GM23338 (cell line): ENCODE results near the gene ROBO1. TPM values are rescaled to one million over a fixed set of nuclear protein-coding genes. Genes with fewer than 3 reads are reported as not detected.
A peak's percentile ranks its signal among the peaks of the same experiment; 100 is the strongest.

Experiments
- ATAC-seq: fragments of 200-7000 bp; cut with Tn5 transposase; 3 replicates; pipeline ENCODE4 v1.9.1; 2020
- DNase-seq: peaks from one replicate; pipeline ENCODE4 v3.0.0-alpha.2; 2015; ENCODE audit warnings: low spot score
- H2AFZ ChIP-seq: fragments of 200-600 bp; sonication (generic); 2 replicates; pipeline ENCODE4 v1.8.0; 2016; ENCODE audit warnings: antibody characterized with exemption, mild to moderate bottlenecking, moderate library complexity
- H3F3A ChIP-seq: fragments of 200-600 bp; sonication (generic); replicated peaks from 2 replicates; pipeline ENCODE4 v1.8.0; 2017; ENCODE audit warnings: antibody characterized with exemption, mixed run types, low read depth
- H3K27ac ChIP-seq: fragments of 200-600 bp; sonication (generic); 2 replicates; pipeline ENCODE4 v1.6.1; 2016; ENCODE audit warnings: low read depth
- H3K27me3 ChIP-seq: fragments of 200-600 bp; sonication (generic); 2 replicates; pipeline ENCODE4 v1.8.0; 2016; ENCODE audit warnings: mild to moderate bottlenecking, mixed run types, moderate library complexity; ENCODE audit not compliant: insufficient read depth
- H3K36me3 ChIP-seq: fragments of 200-600 bp; sonication (generic); 2 replicates; pipeline ENCODE4 v1.8.0; 2016; ENCODE audit warnings: mild to moderate bottlenecking; ENCODE audit not compliant: insufficient read depth
- H3K4me1 ChIP-seq: fragments of 200-600 bp; sonication (generic); 2 replicates; pipeline ENCODE4 v1.8.0; 2016; ENCODE audit warnings: mild to moderate bottlenecking, moderate library complexity; ENCODE audit not compliant: insufficient read depth
- H3K4me2 ChIP-seq: fragments of 200-600 bp; sonication (generic); 2 replicates; pipeline ENCODE4 v1.7.1; 2017; ENCODE audit warnings: mixed run types
- H3K4me3 ChIP-seq: fragments of 200-600 bp; sonication (generic); 2 replicates; pipeline ENCODE4 v1.6.1; 2016; ENCODE audit warnings: mixed run types
- H3K79me2 ChIP-seq: fragments of 200-600 bp; sonication (generic); replicated peaks from 2 replicates; pipeline ENCODE4 v1.8.0; 2017; ENCODE audit warnings: mild to moderate bottlenecking; ENCODE audit not compliant: insufficient read depth
- H3K9me2 ChIP-seq: fragments of 200-600 bp; sonication (generic); 2 replicates; pipeline ENCODE4 v1.8.0; 2017; ENCODE audit not compliant: insufficient read depth
- H4K20me1 ChIP-seq: fragments of 200-600 bp; sonication (generic); replicated peaks from 2 replicates; pipeline ENCODE4 v1.8.0; 2017; ENCODE audit warnings: mild to moderate bottlenecking; ENCODE audit not compliant: insufficient read depth
- H3K27ac Mint-ChIP-seq: 2 replicates; pipeline ENCODE4 v1.8.0; 2020; ENCODE audit warnings: inconsistent platforms, mild to moderate bottlenecking, moderate library complexity, mixed read lengths
- H3K27me3 Mint-ChIP-seq: 3 replicates; pipeline ENCODE4 v1.8.0; 2022; ENCODE audit warnings: low read depth, mild to moderate bottlenecking, moderate library complexity, mixed read lengths, inconsistent platforms; ENCODE audit not compliant: insufficient read depth, poor library complexity
- H3K36me3 Mint-ChIP-seq: 3 replicates; pipeline ENCODE4 v1.8.0; 2021; ENCODE audit warnings: low read depth, mild to moderate bottlenecking, inconsistent platforms, moderate library complexity, mixed read lengths
- H3K4me1 Mint-ChIP-seq: 3 replicates; pipeline ENCODE4 v1.8.0; 2020; ENCODE audit warnings: mild to moderate bottlenecking, inconsistent platforms, mixed read lengths
- H3K4me3 Mint-ChIP-seq: 3 replicates; pipeline ENCODE4 v1.8.0; 2021; ENCODE audit warnings: moderate library complexity, mild to moderate bottlenecking, inconsistent platforms, mixed read lengths
- H3K9me3 Mint-ChIP-seq: 3 replicates; pipeline ENCODE4 v1.8.0; 2020; ENCODE audit warnings: moderate library complexity, mild to moderate bottlenecking, inconsistent platforms, mixed read lengths
- CREB1 ChIP-seq: fragments of 250-450 bp; sonication (Bioruptor Pico); IDR thresholded peaks from 2 replicates; pipeline ENCODE4 v1.5.0; 2020; ENCODE audit warnings: low read depth, mild to moderate bottlenecking, moderate library complexity
- EZH2 ChIP-seq: fragments of 200-600 bp; sonication (generic); IDR thresholded peaks from one replicate; pipeline ENCODE4 v1.8.0; 2017; ENCODE audit warnings: antibody characterized with exemption, mild to moderate bottlenecking, low read depth; ENCODE audit not compliant: unreplicated experiment
- EZH2phosphoT487 ChIP-seq: fragments of 200-600 bp; sonication (generic); IDR thresholded peaks from one replicate; pipeline ENCODE4 v1.8.1; 2018; ENCODE audit warnings: antibody characterized with exemption; ENCODE audit not compliant: unreplicated experiment
- JUNB ChIP-seq: IDR thresholded peaks from one replicate; pipeline ENCODE4 v1.6.1; 2016; ENCODE audit warnings: antibody characterized with exemption; ENCODE audit not compliant: unreplicated experiment
- NANOG ChIP-seq: IDR thresholded peaks from 2 replicates; pipeline ENCODE4 v1.6.1; 2016; ENCODE audit warnings: antibody characterized with exemption, borderline replicate concordance
- ZNF114 ChIP-seq: fragments of 250-450 bp; sonication (Bioruptor Pico); IDR thresholded peaks from 2 replicates; pipeline ENCODE4 v1.5.0; 2020; ENCODE audit warnings: mild to moderate bottlenecking, moderate library complexity
- ZNF331 ChIP-seq: fragments of 250-450 bp; sonication (Bioruptor Pico); IDR thresholded peaks from 2 replicates; pipeline ENCODE4 v1.5.0; 2020; ENCODE audit warnings: low read depth, mild to moderate bottlenecking, moderate library complexity
- polyA plus RNA-seq: library from polyadenylated mRNA; unstranded; fragments of >200 nt; fragmentation: Nextera tagmentation; extraction: Ambion mirVana; gene quantifications from 2 replicates; pipeline ENCODE4 v1.2.1, GENCODE V29; 2016
- total RNA-seq: library from RNA; depleted of rRNA; stranded (reverse); fragments of >200 nt; shearing (Covaris generic); gene quantifications from 2 replicates; pipeline ENCODE4 v1.2.3, GENCODE V29; 2014
- TF ChIP-seq, protein P1 (sequence below), 2 experiments: fragments of 200-600 bp in 1 of 2; sonication (generic) in 1 of 2; conservative IDR thresholded peaks; 2 replicates each; pipeline versions ENCODE4 v1.5.1 to v1.6.1; 2016 to 2017; ENCODE audit warnings: antibody characterized with exemption in 2 of 2, low read depth in 2 of 2, mild to moderate bottlenecking in 2 of 2, moderate library complexity in 1 of 2
- TF ChIP-seq, protein P2 (sequence below): fragments of 250-450 bp; sonication (Bioruptor Pico); IDR thresholded peaks from 2 replicates; pipeline ENCODE4 v1.5.0; 2020; ENCODE audit warnings: mild to moderate bottlenecking, moderate library complexity
- TF ChIP-seq, protein P3 (sequence below): IDR thresholded peaks from one replicate; pipeline ENCODE4 v1.6.1; 2018; ENCODE audit warnings: antibody characterized with exemption; ENCODE audit not compliant: unreplicated experiment

Gene ROBO1
- total and polyA plus RNA-seq, 2 experiments from 2014 or later: 19.2 to 78.3 TPM

DNA sequence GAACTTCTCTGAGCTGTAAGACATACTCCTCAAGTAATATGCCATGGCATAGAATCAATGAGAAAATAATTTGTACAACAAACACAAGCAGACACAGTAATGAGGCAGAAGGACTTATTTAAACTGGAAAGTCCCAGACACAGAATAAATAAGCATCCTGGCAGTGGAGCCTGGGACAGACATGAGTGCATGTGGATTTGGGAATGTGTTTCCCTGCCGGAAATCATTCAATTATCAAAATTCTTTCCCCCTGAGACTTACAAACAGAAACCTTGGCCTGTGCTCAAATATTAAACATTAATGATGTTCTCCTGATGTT, 520.1 kb downstream of the ROBO1 start (continued):
- TF ChIP-seq, protein P1, sequence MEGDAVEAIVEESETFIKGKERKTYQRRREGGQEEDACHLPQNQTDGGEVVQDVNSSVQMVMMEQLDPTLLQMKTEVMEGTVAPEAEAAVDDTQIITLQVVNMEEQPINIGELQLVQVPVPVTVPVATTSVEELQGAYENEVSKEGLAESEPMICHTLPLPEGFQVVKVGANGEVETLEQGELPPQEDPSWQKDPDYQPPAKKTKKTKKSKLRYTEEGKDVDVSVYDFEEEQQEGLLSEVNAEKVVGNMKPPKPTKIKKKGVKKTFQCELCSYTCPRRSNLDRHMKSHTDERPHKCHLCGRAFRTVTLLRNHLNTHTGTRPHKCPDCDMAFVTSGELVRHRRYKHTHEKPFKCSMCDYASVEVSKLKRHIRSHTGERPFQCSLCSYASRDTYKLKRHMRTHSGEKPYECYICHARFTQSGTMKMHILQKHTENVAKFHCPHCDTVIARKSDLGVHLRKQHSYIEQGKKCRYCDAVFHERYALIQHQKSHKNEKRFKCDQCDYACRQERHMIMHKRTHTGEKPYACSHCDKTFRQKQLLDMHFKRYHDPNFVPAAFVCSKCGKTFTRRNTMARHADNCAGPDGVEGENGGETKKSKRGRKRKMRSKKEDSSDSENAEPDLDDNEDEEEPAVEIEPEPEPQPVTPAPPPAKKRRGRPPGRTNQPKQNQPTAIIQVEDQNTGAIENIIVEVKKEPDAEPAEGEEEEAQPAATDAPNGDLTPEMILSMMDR (conservative IDR thresholded peaks at IDR 0.05; ENCODE audit: low read depth in 2 of 2): no peak

DNA sequence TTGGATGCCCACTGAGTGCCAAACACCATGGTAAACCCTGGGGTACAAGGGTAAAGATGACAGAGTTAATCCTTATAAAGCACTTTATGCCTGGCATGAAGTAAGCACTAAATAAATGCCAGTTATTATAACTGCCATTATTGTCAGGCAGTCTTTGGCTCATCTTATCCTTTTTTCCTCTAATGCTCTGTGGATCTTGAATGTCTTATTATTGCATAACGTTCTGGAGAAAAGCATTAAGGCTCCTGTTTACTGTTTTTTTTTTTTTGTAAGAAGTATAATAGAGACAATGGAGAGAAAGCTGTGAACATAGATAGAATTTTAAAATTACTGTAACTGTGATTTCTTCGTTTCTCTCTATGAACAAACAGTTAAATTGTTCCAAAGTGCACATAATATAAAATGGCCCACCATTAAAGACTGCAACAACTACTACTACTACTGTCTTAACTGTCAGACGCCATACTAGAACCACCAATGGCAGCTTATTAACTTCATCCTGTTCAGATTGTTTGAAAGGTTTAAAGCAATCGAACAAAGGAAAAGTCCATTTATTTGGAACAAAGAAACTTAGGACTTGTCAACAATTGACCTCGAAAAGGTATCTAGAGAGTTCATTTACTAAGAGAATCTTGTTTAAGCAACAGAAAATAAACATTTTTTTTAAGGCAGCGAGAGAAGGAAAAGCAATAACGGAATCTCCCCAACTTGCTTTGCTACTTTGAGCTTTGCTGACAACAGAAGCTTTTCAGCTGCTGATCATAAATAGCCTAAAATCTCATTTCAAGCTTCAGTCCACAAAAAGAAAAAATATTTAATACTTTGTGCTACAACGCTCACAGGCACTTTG, 520.7 kb downstream of the ROBO1 start:
- Histone ChIP-seq H2AFZ (peak overlapping the region; percentile 26; the same call in 1 of the 2 replicates), H3K27me3 (no peaks in the 10 kb centered on the region), H3K4me3 (no peak overlapping the region), H3K9me2 (no peaks in the 10 kb centered on the region; the same call in 1 of the 2 replicates), H3K27ac (no peak overlapping the region), H3K79me2 (no peaks in the 10 kb centered on the region), H3K4me1 (peaks cover 29% of the 10 kb centered on the region), H3K36me3 (no peaks in the 10 kb centered on the region; the same call in 1 of the 2 replicates), H4K20me1 (no peaks in the 10 kb centered on the region), H3F3A (no peaks in the 10 kb centered on the region), H3K4me2 (no peak overlapping the region)
- peak overlapping the region; percentile 76 for H3K27ac Mint-ChIP-seq
- H3K27me3 Mint-ChIP-seq: peaks cover 4% of the 10 kb centered on the region
- no peak for DNase-seq
- H3K4me3 Mint-ChIP-seq: no peak overlapping the region
- ATAC-seq: no peak
- peaks cover 11% of the 10 kb centered on the region for H3K36me3 Mint-ChIP-seq
- H3K9me3 Mint-ChIP-seq: peaks cover 12% of the 10 kb centered on the region; the same call in 2 of the 3 replicates
- H3K4me1 Mint-ChIP-seq: peaks cover 20% of the 10 kb centered on the region
- TF ChIP-seq ZNF114 (CRISPR knock-in tag): no peak
- no peak for TF ChIP-seq EZH2
- TF ChIP-seq, protein P1 (conservative IDR thresholded peaks at IDR 0.05; ENCODE audit: low read depth in 2 of 2): no peak
- TF ChIP-seq, protein P2, sequence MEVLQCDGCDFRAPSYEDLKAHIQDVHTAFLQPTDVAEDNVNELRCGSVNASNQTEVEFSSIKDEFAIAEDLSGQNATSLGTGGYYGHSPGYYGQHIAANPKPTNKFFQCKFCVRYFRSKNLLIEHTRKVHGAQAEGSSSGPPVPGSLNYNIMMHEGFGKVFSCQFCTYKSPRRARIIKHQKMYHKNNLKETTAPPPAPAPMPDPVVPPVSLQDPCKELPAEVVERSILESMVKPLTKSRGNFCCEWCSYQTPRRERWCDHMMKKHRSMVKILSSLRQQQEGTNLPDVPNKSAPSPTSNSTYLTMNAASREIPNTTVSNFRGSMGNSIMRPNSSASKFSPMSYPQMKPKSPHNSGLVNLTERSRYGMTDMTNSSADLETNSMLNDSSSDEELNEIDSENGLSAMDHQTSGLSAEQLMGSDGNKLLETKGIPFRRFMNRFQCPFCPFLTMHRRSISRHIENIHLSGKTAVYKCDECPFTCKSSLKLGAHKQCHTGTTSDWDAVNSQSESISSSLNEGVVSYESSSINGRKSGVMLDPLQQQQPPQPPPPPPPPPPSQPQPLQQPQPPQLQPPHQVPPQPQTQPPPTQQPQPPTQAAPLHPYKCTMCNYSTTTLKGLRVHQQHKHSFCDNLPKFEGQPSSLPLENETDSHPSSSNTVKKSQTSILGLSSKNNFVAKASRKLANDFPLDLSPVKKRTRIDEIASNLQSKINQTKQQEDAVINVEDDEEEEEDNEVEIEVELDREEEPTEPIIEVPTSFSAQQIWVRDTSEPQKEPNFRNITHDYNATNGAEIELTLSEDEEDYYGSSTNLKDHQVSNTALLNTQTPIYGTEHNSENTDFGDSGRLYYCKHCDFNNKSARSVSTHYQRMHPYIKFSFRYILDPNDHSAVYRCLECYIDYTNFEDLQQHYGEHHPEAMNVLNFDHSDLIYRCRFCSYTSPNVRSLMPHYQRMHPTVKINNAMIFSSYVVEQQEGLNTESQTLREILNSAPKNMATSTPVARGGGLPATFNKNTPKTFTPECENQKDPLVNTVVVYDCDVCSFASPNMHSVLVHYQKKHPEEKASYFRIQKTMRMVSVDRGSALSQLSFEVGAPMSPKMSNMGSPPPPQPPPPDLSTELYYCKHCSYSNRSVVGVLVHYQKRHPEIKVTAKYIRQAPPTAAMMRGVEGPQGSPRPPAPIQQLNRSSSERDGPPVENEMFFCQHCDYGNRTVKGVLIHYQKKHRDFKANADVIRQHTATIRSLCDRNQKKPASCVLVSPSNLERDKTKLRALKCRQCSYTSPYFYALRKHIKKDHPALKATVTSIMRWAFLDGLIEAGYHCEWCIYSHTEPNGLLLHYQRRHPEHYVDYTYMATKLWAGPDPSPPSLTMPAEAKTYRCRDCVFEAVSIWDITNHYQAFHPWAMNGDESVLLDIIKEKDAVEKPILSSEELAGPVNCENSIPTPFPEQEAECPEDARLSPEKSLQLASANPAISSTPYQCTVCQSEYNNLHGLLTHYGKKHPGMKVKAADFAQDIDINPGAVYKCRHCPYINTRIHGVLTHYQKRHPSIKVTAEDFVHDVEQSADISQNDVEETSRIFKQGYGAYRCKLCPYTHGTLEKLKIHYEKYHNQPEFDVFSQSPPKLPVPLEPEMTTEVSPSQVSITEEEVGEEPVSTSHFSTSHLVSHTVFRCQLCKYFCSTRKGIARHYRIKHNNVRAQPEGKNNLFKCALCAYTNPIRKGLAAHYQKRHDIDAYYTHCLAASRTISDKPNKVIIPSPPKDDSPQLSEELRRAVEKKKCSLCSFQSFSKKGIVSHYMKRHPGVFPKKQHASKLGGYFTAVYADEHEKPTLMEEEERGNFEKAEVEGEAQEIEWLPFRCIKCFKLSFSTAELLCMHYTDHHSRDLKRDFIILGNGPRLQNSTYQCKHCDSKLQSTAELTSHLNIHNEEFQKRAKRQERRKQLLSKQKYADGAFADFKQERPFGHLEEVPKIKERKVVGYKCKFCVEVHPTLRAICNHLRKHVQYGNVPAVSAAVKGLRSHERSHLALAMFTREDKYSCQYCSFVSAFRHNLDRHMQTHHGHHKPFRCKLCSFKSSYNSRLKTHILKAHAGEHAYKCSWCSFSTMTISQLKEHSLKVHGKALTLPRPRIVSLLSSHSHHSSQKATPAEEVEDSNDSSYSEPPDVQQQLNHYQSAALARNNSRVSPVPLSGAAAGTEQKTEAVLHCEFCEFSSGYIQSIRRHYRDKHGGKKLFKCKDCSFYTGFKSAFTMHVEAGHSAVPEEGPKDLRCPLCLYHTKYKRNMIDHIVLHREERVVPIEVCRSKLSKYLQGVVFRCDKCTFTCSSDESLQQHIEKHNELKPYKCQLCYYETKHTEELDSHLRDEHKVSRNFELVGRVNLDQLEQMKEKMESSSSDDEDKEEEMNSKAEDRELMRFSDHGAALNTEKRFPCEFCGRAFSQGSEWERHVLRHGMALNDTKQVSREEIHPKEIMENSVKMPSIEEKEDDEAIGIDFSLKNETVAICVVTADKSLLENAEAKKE (CRISPR knock-in tag): no peak
- no peak for TF ChIP-seq CREB1
- no peak for TF ChIP-seq JUNB
- TF ChIP-seq NANOG: no peak
- no peak for TF ChIP-seq ZNF331
- TF ChIP-seq EZH2phosphoT487: no peak
- TF ChIP-seq, protein P3, sequence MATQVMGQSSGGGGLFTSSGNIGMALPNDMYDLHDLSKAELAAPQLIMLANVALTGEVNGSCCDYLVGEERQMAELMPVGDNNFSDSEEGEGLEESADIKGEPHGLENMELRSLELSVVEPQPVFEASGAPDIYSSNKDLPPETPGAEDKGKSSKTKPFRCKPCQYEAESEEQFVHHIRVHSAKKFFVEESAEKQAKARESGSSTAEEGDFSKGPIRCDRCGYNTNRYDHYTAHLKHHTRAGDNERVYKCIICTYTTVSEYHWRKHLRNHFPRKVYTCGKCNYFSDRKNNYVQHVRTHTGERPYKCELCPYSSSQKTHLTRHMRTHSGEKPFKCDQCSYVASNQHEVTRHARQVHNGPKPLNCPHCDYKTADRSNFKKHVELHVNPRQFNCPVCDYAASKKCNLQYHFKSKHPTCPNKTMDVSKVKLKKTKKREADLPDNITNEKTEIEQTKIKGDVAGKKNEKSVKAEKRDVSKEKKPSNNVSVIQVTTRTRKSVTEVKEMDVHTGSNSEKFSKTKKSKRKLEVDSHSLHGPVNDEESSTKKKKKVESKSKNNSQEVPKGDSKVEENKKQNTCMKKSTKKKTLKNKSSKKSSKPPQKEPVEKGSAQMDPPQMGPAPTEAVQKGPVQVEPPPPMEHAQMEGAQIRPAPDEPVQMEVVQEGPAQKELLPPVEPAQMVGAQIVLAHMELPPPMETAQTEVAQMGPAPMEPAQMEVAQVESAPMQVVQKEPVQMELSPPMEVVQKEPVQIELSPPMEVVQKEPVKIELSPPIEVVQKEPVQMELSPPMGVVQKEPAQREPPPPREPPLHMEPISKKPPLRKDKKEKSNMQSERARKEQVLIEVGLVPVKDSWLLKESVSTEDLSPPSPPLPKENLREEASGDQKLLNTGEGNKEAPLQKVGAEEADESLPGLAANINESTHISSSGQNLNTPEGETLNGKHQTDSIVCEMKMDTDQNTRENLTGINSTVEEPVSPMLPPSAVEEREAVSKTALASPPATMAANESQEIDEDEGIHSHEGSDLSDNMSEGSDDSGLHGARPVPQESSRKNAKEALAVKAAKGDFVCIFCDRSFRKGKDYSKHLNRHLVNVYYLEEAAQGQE: no peak
